ENCODE measurements around the gene MPV17L2. TPM values are rescaled to one million over a fixed set of nuclear protein-coding genes. Genes with fewer than 3 reads are reported as not detected.
A peak's percentile ranks its signal among the peaks of the same experiment; 100 is the strongest.

Gene MPV17L2
- total and polyA plus RNA-seq, 2 of the 4 experiments (the other 2 are of a cell fraction): 7.2 to 19.5 TPM

- H3K36me3 ChIP-seq (ENCODE audit: control insufficient read depth, insufficient read depth, low read length): no peaks in the 10 kb centered on the region
- ATAC-seq (ENCODE audit: low read depth) (no peak), DNase-seq (peak; percentile 33)
- intact Hi-C loops (cut with micrococcal nuclease): no loop called here
- no peak overlapping the region for H4K5ac ChIP-seq (ENCODE audit: low read depth, low read length)
- CTCF ChIA-PET: interaction anchor here (1.1 kb wide), 1 partner anchor 68 kb away, joined by 3 read pairs; the partner anchor contains the start of gene PIK3R2
- H3K9me1 ChIP-seq (ENCODE audit: insufficient read depth, low read length): peaks cover 5% of the 10 kb centered on the region; the same call in 1 of the 2 replicates
- no peak overlapping the region for H2BK20ac ChIP-seq (ENCODE audit: low read depth, low read length)
- H4K8ac ChIP-seq (ENCODE audit: low read depth in 2 of 2, low read length in 2 of 2): no peak overlapping the region
- no peak overlapping the region for H3K9ac ChIP-seq (ENCODE audit: low read depth, low read length)
- TF ChIP-seq MAZ (IDR thresholded peaks at IDR 0.05; ENCODE audit: borderline replicate concordance, low read depth, low read length) (no peak), RCOR1 (IDR thresholded peaks at IDR 0.05; ENCODE audit: insufficient replicate concordance, low read length) (no peak), FOS (IDR thresholded peaks at IDR 0.05; ENCODE audit: low read depth, low read length) (0 out of 2 replicates have a peak, but pooled peaks have one; percentile 3)
- WGBS, 2 experiments (ENCODE audit: extremely low coverage in 2 of 2, insufficient read length in 1 of 2): 79% methylated on average over 18 of the region's 28 CpGs; no CpG with 5 or more reads in 1 of the 2 experiments
- H3K4me1 ChIP-seq (ENCODE audit: control insufficient read depth, insufficient read depth, low read length): peaks cover 3% of the 10 kb centered on the region
- no peak overlapping the region for H3K14ac ChIP-seq (replicated peaks; ENCODE audit: low read depth, low read length)
- H4K20me1 ChIP-seq (ENCODE audit: insufficient read depth, low read length): no peaks in the 10 kb centered on the region
- no peak overlapping the region for H3K18ac ChIP-seq (ENCODE audit: low read depth, low read length)
- H4K91ac ChIP-seq (ENCODE audit: insufficient read depth, low read depth, low read length): no peak overlapping the region
- no peak overlapping the region for H3K4me2 ChIP-seq (ENCODE audit: low read depth, low read length)
- H3K23ac ChIP-seq (ENCODE audit: low read depth, low read length): no peak overlapping the region
- no peaks in the 10 kb centered on the region for H3K9me3 ChIP-seq (ENCODE audit: control insufficient read depth, insufficient read depth, low read length)
- H2BK15ac ChIP-seq (ENCODE audit: low read depth, low read length): no peak overlapping the region
- peak overlapping the region; percentile 14 for H2AK9ac ChIP-seq (replicated peaks; ENCODE audit: low read depth, low read length, poor library complexity)
- in situ Hi-C loops (cut with MboI; ENCODE audit: low sequenced_read_pairs): no loop called here
- no peak overlapping the region for H2AK5ac ChIP-seq (ENCODE audit: low read depth, low read length)
- no TSS peak for BruUV-seq (replicated peaks)
- POLR2A ChIA-PET (ENCODE audit: unreplicated experiment): no interaction called here
- H3K4ac ChIP-seq (ENCODE audit: low read depth, low read length): no peak overlapping the region
- 0 out of 2 replicates have a peak overlapping the region, but pooled peaks have one; percentile 8 for H2BK120ac ChIP-seq (ENCODE audit: low read depth, low read length)
- no peaks in the 10 kb centered on the region for H3K79me1 ChIP-seq (ENCODE audit: low read depth in 1 of 2, low read length in 2 of 2)
- H3K56ac ChIP-seq (ENCODE audit: extremely low read depth, insufficient read depth, low read length): no peak overlapping the region
- H2BK5ac ChIP-seq (ENCODE audit: low read depth, low read length, poor library complexity, severe bottlenecking): no peak overlapping the region
- H3K27ac ChIP-seq (ENCODE audit: insufficient read depth, low read length): no peak overlapping the region
- no peaks in the 10 kb centered on the region; the same call in 1 of the 2 replicates for H3K27me3 ChIP-seq (ENCODE audit: control insufficient read depth, insufficient read depth, low read length)
- H3K4me3 ChIP-seq (ENCODE audit: insufficient read depth, low read depth, low read length): no peak overlapping the region
- dilution Hi-C loops (cut with HindIII; ENCODE audit: low sequenced_read_pairs, unreplicated experiment): no loop called here
- peak overlapping the region; percentile 41 for H2AFZ ChIP-seq (replicated peaks; ENCODE audit: low read length, poor library complexity)
These were observed 27.1 kb downstream of the MPV17L2 start for GRCh38 chr19:18219911-18220631.

Measured in IMR-90 (cell line).